ENCODE results near the gene GALNT2. TPM values are rescaled to one million over a fixed set of nuclear protein-coding genes. Genes with fewer than 3 reads are reported as not detected.
A peak's percentile ranks its signal among the peaks of the same experiment; 100 is the strongest.

The GALNT2 gene
- total RNA-seq, 2 donors from 2014 or later: 47.4 to 67.3 TPM

DNA sequence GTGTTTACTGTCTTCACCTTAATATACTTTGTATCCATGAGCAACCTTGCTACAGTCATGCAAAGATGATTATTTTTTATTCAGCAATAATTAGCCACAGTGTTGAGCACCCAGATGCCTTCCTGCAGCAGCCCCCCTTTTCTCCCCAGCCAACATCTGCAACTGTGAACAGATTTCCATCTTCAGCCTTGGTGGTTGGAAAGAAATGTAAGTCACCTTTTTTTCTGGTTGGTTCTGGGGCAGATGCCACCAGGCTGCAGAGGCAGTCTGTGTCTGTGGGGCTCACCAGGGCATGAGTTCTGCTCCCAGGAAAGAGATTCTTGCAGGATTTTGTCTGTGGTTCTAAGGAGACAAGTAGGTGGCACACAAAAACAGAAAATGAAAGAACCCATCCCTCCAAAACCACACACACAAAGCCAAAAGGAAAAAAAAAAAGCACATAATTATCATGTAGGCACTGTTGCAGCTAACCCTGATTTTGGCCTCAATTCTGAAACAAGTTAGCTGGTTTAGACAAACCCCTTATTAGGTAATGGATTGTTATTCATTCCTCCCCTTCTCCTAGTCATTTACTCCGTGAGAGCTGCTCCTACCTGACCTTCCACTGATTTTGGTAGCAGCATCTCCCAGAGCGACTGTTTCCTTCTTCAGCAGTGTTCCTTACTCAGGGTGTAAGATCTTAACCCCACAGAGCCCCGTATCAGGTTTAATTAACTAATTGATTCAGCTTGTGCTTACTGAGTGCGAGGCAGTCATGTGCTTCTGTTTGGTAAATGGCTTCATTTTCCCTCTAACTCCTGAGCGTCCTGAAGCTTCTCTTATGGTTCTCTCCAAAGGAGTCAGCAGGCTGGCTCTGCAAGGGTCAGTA is 36.5 kb downstream of the GALNT2 start:
- TF ChIP-seq CTCF (IDR thresholded peaks at IDR 0.05): no peak
- H3K4me1 ChIP-seq: peaks cover 25% of the 10 kb centered on the region
- H3K9me3 ChIP-seq: no peaks in the 10 kb centered on the region
- intact Hi-C loops (cut with DNase I): no loop called here
- H3K27ac ChIP-seq: peak overlapping the region; percentile 62
- H3K4me3 ChIP-seq: no peak overlapping the region
- no peak overlapping the region for H3K9ac ChIP-seq (ENCODE audit: low read depth in 2 of 2, low read length in 2 of 2)
- H3K27me3 ChIP-seq: no peaks in the 10 kb centered on the region
- no peaks in the 10 kb centered on the region for H3K36me3 ChIP-seq
- DNase-seq: no peak

- Histone ChIP-seq H3K9me3 (no peaks in the 10 kb centered on the region), H3K27me3 (no peaks in the 10 kb centered on the region), H3K9ac (ENCODE audit: low read depth in 2 of 2, low read length in 2 of 2) (peak overlapping the region in 1 of 2 donors; percentile 3), H3K4me3 (no peak overlapping the region), H3K4me1 (peaks cover 25% of the 10 kb centered on the region), H3K27ac (peak overlapping the region; percentile 62), H3K36me3 (no peaks in the 10 kb centered on the region)
- DNase-seq: peak; percentile 93
- no peak for TF ChIP-seq CTCF (IDR thresholded peaks at IDR 0.05)
- intact Hi-C loops (cut with DNase I): no loop called here
These were observed 37.6 kb downstream of the GALNT2 start for GRCh38 chr1:230104395-230105244.

- H3K27me3 ChIP-seq: no peaks in the 10 kb centered on the region
- H3K27ac ChIP-seq: peak overlapping the region; percentile 62
- no peaks in the 10 kb centered on the region for H3K36me3 ChIP-seq
- intact Hi-C loops (cut with DNase I): no loop called here
- TF ChIP-seq CTCF (IDR thresholded peaks at IDR 0.05): no peak
- peaks cover 25% of the 10 kb centered on the region for H3K4me1 ChIP-seq
- DNase-seq: no peak
- no peak overlapping the region for H3K4me3 ChIP-seq
- peak overlapping the region; percentile 3 to 25 for H3K9ac ChIP-seq (ENCODE audit: low read depth in 2 of 2, low read length in 2 of 2)
- H3K9me3 ChIP-seq: no peaks in the 10 kb centered on the region
These were observed 38.3 kb downstream of the GALNT2 start for GRCh38 chr1:230105245-230105753.

GRCh38 chr1:230105754-230106625 is 39.0 kb downstream of the GALNT2 start:
- Histone ChIP-seq H3K27ac (peak overlapping the region; percentile 62), H3K36me3 (no peaks in the 10 kb centered on the region), H3K9me3 (no peaks in the 10 kb centered on the region), H3K4me3 (no peak overlapping the region), H3K4me1 (peaks cover 25% of the 10 kb centered on the region), H3K9ac (ENCODE audit: low read depth in 2 of 2, low read length in 2 of 2) (no peak overlapping the region), H3K27me3 (no peaks in the 10 kb centered on the region)
- DNase-seq: no peak
- intact Hi-C loops (cut with DNase I): no loop called here
- TF ChIP-seq CTCF (IDR thresholded peaks at IDR 0.05): no peak

GRCh38 chr1:230107941-230108340 is 40.9 kb downstream of the GALNT2 start:
- intact Hi-C loops (cut with DNase I): no loop called here
- Histone ChIP-seq H3K27me3 (no peaks in the 10 kb centered on the region), H3K4me3 (no peak overlapping the region), H3K9me3 (no peaks in the 10 kb centered on the region), H3K27ac (no peak overlapping the region), H3K9ac (ENCODE audit: low read depth in 2 of 2, low read length in 2 of 2) (no peak overlapping the region), H3K4me1 (peaks cover 25% of the 10 kb centered on the region), H3K36me3 (no peaks in the 10 kb centered on the region)
- no peak for TF ChIP-seq CTCF (IDR thresholded peaks at IDR 0.05)
- DNase-seq: no peak

All from colonic mucosa (tissue), 4 donors.